WERI-Rb-1 (cell line): ENCODE results near the gene ZNF445.
"Not testable (repeated sequence)": the region's sequence is repeated elsewhere in the genome, so short reads cannot be mapped to it uniquely, and the experiment has no call there.

Experiments
- DNase-seq: peaks from one replicate; pipeline ENCODE4 v3.0.0-alpha.2; 2020
- H3K27ac ChIP-seq: fragments of 250-450 bp; sonication (Bioruptor Pico); 2 replicates; pipeline ENCODE4 v1.5.1; 2020; ENCODE audit warnings: mild to moderate bottlenecking, moderate library complexity
- H3K27me3 ChIP-seq: fragments of 250-450 bp; sonication (Bioruptor Pico); 2 replicates; pipeline ENCODE4 v1.5.1; 2021; ENCODE audit warnings: mild to moderate bottlenecking, low read depth, moderate library complexity; ENCODE audit not compliant: insufficient read depth, severe bottlenecking
- H3K36me3 ChIP-seq: fragments of 250-450 bp; sonication (Bioruptor Pico); 2 replicates; pipeline ENCODE4 v1.5.1; 2020; ENCODE audit warnings: mild to moderate bottlenecking, moderate library complexity
- H3K4me3 ChIP-seq: 2 replicates; pipeline ENCODE4 v1.5.1; 2011; ENCODE audit warnings: low read depth, mild to moderate bottlenecking, control low read depth, low read length
- H3K9me3 ChIP-seq: fragments of 250-450 bp; sonication (Bioruptor Pico); 2 replicates; pipeline ENCODE4 v1.5.1; 2021; ENCODE audit warnings: mild to moderate bottlenecking, moderate library complexity; ENCODE audit not compliant: severe bottlenecking
- CTCF ChIP-seq: IDR thresholded peaks from 2 replicates; pipeline ENCODE4 v1.5.1; 2011; ENCODE audit warnings: low read depth, mild to moderate bottlenecking, control low read depth, inconsistent platforms, low read length

ZNF445 gene

GRCh38 chr3:44492496-44492895 is 15.0 kb upstream of the ZNF445 start:
- no peak for TF ChIP-seq CTCF
- DNase-seq, result no peak
- no peak overlapping the region for H3K27ac ChIP-seq
- no peak overlapping the region for H3K4me3 ChIP-seq
- peaks cover 15% of the 10 kb centered on the region for H3K36me3 ChIP-seq
- H3K27me3 ChIP-seq, result no peaks in the 10 kb centered on the region
- no peaks in the 10 kb centered on the region for H3K9me3 ChIP-seq

DNA sequence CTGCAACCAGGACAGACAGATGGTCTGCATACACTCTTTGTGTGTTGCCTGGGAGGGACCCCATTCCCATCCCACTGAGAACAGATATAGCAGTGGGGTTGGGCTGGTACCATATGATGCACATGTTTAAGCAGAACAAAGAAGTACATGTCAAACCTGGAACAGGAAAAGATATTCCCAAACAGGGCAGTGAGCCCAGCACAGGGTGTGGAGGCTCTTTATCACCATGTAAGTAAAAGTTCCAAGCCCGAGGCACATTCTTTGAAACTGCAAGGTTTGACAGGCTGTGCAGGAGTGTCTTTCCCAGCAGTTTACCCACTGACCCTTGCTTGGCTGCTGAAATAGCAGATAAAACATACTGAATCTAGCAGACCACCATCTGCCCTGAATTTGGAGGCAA is 5.3 kb upstream of the ZNF445 start:
- H3K27ac ChIP-seq, result no peak overlapping the region
- no peaks in the 10 kb centered on the region for H3K36me3 ChIP-seq
- H3K27me3 ChIP-seq, result no peaks in the 10 kb centered on the region
- TF ChIP-seq CTCF, result no peak
- H3K4me3 ChIP-seq, result no peak overlapping the region
- H3K9me3 ChIP-seq, result no peaks in the 10 kb centered on the region
- no peak for DNase-seq

DNA sequence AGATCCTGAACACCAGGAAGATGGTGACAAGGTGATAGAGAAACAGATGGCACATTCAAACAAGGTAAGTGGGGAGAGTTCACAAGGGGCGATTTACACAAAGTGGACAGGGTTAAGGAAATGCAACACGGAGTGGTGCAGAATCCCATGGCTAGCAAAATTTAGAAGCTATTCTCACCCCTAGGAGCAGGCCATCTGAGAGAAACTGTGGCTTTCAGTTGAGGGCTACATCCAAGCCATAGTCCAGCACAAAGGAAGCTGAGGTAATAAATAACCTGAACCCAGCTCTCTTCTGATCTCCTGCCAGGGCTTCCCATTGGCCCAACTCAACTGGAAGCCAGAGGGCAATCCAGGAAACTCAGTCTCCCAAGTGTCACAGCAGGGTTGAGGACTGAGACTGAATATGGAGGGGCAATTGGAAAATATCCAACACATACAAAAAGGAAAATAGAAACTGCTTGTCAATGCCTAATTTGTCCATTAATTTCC is 1.2 kb upstream of the ZNF445 start:
- DNase-seq, result no peak
- H3K27me3 ChIP-seq, result no peaks in the 10 kb centered on the region
- H3K36me3 ChIP-seq, result peaks cover 5% of the 10 kb centered on the region; the same call in 1 of the 2 replicates
- no peak for TF ChIP-seq CTCF
- H3K27ac ChIP-seq, result no peak overlapping the region
- H3K9me3 ChIP-seq, result no peaks in the 10 kb centered on the region
- no peak overlapping the region for H3K4me3 ChIP-seq

DNA sequence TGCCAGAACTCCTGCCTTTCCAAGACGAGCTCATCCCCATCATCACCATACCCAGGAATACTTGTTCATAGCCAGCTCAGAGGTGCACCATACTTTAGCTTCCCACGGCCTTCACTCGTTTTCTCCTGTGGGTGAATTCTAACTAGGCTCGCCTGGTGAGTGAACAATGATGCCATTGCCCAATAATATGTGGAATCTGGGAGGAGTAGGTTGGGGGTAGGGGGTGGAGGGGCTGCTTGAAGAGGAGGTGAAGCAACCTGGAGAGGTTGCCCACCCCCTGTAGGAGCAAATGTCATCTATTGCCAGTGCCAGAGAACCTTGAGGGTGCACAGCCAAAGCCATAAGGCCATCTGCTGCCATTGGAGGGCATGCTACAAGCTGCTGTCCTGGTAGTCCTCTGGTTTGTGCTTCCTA is 592 bp upstream of the ZNF445 start:
- H3K27me3 ChIP-seq, result no peaks in the 10 kb centered on the region
- H3K4me3 ChIP-seq, result peak overlapping the region; percentile 91
- 0 out of 2 replicates have a peak, but pooled peaks have one; percentile 2 for TF ChIP-seq CTCF
- H3K9me3 ChIP-seq, result no peaks in the 10 kb centered on the region
- H3K36me3 ChIP-seq, result peaks cover 5% of the 10 kb centered on the region; the same call in 1 of the 2 replicates
- no peak for DNase-seq
- peak overlapping the region; percentile 81 for H3K27ac ChIP-seq

DNA sequence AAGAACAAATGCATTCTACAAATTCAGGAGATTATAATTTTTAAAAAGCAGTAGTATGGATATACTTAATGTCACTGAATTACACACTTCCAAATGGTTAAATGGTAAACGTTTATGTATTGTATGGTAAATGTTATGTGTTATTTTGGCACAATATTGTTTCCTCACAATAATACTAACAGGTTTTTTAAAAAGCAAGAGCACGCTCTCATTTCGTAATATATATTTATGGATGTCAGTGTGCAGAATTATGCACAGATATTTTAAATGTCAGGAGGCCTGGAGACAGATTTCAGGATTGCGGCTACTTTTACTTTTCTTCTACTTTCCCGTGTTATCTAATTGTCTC is 533 bp downstream of the ZNF445 start:
- Histone ChIP-seq H3K9me3 (no peaks in the 10 kb centered on the region), H3K4me3 (peak overlapping the region; percentile 91), H3K36me3 (peaks cover 9% of the 10 kb centered on the region; the same call in 1 of the 2 replicates), H3K27me3 (no peaks in the 10 kb centered on the region), H3K27ac (peak overlapping the region; percentile 81)
- TF ChIP-seq CTCF, result no peak
- DNase-seq, result no peak

- no peak overlapping the region for H3K27ac ChIP-seq
These were observed 1.3 kb downstream of the ZNF445 start for GRCh38 chr3:44476181-44476611.

GRCh38 chr3:44474886-44475285 is 2.6 kb downstream of the ZNF445 start:
- peaks cover 15% of the 10 kb centered on the region for H3K36me3 ChIP-seq
- H3K9me3 ChIP-seq, H3K27ac ChIP-seq, H3K27me3 ChIP-seq, H3K4me3 ChIP-seq, DNase-seq: not testable (repeated sequence)

More at GRCh38 chr3:44476181-44476611, 1.3 kb downstream of the ZNF445 start:
- no peak for DNase-seq
- Histone ChIP-seq H3K36me3 (peaks cover 9% of the 10 kb centered on the region; the same call in 1 of the 2 replicates), H3K27me3 (no peaks in the 10 kb centered on the region), H3K9me3 (no peaks in the 10 kb centered on the region), H3K4me3 (peak overlapping the region; percentile 91; the same call in 1 of the 2 replicates)
- no peak for TF ChIP-seq CTCF
